GM21529 (cell line): ENCODE data around the gene RUNX2.

Experiments used
- ATAC-seq: cut with Tn5 transposase; IDR thresholded peaks from one replicate; pipeline ENCODE4 v1.9.1; 2021; ENCODE audit not compliant: unreplicated experiment

The RUNX2 gene

DNA sequence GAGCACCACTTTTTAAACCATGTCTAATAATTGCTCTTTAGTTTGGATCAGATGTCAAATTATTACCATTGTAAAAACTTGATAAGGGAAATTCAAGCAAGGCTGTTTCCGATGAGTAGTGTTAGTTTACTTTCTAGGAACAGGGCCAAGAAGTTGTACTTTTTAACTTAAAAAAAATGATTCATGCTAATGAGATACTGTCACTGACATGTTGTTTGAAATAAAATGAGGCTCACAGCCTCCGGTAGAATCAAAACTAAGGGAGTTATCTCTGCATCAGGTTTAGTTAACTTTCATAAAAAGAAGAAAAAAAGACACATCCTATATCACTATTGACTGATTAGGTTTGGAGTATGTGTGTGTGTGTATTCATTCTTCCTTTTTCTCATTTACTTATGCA, 104.8 kb downstream of the RUNX2 start:
- no peak for ATAC-seq

DNA sequence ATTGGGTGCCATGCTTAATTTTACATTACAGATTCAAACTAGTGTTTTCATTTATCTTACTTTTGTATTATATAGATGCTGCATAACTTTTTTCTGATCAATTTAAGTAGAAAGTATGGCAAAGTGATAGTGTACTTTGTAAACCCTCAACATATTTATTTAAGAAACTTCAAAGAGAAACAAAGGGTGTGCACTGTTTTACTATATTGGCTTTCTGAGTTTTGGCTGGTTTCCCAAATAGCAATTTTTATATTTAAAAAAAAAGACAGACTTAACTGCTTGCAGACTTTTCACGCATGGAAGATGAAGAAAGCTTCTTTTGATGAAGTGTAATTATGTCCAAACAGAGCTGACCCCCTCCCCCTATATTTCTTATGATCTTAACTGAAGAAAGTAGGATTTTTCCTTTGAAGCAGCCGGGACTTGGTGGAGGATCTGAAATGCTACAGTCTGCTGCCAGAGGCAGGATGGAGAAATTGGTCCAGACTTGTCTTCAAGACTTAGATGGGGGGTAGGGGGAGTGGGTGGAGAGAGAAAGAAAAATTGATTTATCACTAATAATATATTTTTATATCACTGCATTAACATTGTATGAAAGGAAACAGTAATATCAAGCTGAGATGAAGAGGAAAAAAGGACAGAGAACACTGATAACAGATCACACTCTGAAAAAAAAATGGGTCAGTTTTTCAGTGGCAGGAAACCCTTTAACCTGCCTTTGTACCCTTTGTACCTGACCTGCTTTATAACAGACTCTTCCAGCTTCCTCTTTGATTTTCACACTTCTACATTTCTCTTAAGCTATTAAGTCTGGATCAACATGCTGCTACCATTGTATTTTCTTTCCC, 105.6 kb downstream of the RUNX2 start:
- ATAC-seq, result no peak

DNA sequence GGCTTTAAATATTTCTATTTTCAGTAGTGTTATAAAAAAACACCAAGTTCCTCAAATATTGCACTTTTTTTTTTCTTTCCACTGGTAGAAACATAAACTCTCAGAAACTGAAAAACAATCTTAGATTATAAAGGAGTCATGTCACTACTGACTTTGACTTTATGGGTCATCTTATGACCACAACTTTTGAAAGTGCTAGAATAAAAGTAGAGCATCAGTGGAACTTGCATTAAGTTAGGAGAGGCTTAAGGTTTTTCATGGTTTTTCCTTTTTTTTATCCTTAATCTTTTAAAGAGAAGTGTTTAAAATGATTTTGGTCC, 106.2 kb downstream of the RUNX2 start:
- no peak for ATAC-seq

DNA sequence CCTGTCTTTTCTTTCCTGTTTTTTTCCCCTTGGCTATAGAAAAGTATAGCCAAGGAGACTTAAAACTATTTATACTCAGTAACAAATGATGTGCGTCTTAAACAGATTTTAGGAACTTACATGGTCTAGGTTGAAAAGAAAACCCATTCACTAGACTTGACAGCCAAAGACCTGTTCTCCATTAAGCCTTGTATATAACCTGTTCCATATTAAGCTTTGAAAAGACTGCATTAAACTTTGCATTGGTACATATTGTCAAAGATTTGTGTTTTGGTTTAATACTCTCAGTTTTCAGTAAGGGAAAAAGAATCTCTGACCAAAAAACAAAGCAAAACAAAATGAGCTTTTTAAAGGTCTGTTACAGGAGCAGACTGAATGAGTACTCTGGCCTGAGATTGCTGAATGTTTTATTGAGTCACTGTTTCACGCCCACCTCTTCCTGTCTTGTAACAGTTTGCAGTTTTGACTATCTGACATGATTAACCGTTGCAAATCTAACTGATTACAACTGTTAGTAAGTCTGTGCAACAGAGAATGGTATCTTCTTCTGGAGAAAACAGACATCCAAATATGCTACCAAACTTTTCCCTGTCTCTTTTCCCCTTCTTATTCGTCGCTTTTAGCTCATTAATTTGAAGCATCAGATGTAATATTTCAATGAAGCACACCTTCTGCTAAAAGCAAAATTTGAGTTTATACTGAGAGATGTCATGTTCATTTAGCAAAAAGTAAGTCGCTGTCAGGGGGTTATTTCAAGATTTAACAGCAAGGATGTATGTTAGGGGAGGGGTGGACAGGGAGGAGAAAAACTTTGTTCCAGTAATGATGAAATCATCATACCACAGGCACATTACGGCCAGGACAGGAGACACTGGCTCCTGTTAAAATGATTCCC, 108.7 kb downstream of the RUNX2 start:
- ATAC-seq, result no peak

DNA sequence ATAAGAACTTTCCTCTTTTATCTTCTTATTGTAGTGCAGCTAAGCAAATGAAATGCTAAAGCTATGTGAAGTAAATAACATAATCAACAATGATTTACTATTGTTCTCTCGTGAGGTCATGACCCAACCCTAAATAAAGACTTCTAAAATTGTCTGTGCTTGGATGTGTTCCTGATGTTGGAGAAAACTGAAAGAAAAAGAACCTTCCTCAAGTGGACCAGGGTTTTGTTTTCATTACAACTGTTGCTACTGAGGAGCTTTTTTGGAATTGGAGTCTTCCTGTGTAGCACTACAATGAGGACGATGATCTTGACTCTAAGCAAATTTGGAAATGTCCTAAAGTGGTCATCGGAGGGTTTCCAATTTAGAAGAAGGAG, 109.3 kb downstream of the RUNX2 start:
- ATAC-seq, result no peak

DNA sequence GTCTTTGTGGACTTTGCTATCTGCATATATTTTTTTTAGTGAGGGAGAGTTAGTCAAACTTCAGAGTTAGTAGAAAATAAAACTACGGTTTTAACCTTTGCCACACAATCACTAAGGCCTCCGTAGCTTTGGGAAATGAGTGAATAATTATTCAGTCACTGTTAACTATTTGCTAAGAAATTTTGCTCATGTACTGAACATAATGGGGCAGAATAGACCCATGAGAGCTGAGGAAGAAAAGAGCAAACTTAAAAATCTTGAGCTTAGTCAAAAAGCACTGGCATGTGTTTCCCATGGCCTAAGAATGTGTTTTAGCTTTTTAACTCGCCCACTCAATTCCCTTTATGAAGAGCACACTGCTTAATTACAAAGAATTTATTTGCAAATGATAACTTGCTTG, 110.0 kb downstream of the RUNX2 start:
- no peak for ATAC-seq

DNA sequence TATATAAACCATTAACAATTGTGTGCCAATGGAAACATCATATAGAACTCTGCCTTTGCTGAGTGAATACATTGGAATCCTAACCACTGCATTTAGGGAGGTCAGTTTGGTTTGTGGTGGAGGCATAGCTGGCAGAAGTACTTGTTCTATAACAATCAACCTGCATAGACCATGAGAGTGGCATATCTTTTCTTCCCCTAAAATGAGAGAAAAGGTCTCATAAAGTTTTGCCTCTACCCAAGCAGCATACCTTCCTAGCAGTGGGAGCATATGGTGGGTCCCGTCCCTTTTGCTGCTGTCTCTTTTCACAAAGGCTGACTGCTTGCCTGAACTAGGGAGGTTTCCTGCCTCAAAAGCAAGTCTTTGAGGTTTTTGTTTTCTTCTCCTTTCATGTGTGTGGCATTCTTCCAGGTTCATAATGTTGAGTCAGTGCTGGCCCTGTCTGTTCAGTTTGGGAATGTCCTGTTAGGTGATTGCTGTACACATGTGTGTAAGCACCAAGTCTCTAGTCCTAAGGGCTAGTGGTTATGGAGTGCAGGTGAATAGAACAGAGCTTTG, 110.8 kb downstream of the RUNX2 start:
- no peak for ATAC-seq

DNA sequence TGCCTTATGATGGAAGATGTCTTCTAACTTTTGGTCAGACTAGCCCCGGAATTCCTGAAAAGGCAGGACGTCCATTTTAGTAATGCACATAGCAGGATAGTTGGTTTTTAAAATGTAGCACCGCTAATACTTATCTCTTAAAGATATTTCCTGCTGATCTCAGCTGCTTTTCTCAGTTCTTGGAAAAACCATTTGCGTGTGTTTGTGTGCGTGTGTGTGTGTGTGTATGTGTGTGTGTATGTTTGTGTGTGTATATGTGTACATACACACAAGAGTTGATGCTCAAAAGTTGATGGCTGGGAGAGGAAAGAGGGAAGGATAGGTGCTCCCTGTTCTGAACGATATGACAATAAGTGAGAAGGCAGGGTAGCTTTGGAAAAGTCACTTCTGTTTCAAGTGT, 111.3 kb downstream of the RUNX2 start:
- no peak for ATAC-seq

DNA sequence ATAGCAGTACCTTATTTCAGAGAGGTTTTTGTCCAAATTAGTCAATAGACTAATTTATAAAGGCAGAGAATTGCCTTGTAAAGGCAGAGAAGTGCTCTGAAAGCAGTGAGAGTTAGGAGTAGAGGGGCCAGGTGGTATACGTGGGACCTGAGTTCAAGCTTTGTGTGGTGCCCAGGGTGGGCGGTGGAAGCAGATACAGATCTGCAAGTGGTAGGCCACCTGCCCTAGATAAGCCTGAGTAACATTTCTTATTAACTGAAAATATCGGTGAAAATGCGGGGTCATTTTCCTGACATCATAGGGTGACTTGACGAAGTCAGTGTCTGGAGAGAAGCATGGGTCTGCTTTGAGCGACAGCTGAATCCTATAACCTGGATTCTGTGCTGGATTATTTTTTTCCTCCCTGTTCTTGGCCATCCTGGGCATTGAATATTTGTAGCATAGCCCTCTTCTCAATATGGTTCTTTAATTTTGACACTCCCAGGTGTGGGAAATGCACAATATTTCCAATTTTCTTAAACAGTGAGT, 111.8 kb downstream of the RUNX2 start:
- no peak for ATAC-seq

DNA sequence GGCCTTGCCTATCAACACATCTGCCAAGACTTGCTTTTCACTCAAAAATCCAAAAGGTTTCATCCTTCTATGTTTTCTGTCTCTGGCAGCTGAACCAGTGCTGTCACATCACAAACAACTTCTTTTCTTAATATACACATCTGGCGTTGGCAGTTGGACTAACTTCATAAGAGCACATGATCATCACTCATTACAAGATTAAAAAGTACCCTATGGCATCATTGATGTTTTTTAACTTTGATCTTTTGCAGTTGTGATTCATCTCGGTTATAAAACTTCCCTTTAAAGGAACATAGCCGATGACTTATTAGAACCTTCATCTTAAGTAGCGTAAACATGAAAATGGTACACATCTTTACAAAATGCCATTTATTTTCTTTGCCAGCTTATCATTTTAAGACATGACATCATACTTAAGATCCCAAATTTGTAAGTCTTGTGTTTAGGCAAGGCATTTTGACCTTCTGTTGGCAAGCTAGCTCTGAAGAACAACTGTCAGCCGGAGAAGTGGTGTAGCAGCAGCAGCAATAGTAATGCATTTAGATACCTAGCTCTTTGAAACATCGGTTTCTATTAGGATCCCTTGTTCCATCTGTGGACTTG, 113.8 kb downstream of the RUNX2 start:
- no peak for ATAC-seq

DNA sequence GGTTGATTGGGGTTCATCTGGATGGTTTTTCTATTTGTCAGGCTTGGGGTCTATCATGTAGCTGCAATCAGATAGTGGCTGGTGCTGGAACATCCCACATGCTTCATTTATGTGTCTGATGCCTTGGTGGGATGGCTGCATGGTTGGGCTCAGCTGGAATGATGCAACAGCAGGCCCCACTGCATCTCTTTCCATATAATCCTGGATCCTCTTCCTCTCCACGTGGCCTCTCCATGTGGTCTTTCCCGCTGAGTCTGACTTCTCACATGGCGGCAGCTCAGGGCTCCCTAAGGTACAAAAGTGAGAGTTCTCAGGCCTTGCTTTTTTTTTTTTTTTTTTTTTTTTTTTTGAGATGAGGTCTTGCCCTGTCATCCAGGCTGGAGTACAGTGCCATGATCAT, 114.6 kb downstream of the RUNX2 start:
- no peak for ATAC-seq

DNA sequence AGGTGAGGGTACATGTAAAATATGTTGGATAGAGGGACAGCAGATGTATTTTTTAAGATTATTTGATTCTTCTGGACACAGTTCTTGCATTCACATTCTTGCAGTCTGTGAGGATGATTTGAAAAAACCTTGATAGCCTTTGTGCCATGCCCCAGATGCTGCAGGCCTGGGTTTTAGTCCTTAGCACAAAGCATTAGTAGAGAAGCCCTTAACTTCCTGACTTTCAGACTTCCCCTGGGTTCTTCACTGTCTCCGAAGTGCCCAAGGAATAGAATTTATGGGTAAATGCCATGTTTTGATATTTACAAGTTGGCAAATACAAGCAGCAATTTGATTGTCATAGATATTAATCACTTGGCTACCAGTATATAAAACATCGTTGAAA, 117.2 kb downstream of the RUNX2 start:
- no peak for ATAC-seq

DNA sequence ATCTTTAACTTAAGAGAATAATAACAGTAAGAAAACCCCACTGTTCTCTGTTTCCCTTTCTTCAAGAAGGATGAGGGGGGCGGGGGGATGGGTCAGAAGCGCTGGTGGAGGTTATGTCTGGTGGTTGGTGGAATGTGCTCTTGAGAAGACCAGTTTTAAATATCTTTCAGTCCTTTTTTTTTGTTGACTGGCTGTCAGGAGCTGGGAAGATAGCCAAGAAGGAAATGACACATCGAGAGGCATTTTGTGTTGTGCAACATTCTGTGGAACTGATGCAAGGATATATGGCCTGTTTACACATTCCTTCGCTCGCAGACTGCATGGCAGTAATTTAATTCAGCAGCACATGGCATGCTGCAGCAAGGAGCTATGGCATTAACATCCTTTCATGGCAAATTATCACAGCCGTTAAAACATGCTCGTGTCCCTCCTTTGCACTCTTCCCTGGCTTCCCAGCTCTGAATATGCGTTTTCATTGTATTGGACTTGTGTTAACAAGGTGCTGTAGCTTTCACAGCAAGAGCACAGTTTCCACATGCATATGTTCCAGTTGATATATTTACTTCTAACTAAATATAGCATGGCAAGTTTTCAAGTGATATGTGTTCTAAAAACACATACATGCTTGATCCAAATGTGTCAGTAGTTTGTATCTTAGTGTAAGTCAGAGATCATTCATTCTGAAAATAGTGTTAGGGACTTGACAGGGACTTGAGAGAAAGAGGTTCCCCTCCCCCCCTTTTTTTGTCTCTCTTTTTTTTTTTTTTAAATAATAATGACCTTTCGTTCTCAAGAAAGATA, 117.8 kb downstream of the RUNX2 start:
- ATAC-seq, result no peak

DNA sequence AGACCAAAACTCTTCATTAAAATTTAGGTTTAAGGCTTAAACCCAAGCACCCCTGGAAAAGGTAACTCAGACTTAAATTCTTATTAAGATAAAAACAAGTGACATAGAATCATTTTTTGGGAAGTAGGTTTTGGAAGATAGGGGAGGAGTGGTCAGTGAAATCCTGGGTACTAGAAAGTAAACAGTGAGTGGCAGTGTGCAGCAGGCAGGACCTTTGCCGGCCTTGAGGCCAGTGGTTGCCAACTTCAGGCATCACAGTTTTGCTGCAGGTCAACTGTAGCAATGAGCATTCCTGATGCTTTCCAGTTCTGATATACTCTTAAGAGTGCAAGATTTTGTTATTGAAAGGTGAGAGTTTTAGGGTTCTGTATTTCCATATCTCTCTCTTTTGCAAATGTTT, 118.9 kb downstream of the RUNX2 start:
- ATAC-seq, result no peak

DNA sequence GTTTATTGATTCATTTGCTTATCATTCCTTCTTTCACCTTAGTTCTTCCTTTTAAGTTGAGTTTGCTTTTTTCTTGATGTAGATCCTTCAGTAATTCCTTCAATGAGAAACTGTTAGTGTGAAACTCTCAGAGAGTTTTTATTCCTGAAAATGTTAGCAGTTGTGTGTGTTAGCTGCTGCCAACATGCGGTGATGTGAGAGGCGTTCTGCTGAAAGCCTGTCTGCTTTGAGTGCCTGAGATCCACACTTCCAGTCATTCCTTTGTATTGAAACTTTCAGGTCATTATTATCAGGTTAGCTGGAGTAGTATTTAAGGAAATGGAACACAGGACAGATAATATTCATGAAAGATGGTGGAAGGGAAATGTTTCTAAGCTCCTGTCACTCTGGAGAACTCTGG, 119.6 kb downstream of the RUNX2 start:
- no peak for ATAC-seq

DNA sequence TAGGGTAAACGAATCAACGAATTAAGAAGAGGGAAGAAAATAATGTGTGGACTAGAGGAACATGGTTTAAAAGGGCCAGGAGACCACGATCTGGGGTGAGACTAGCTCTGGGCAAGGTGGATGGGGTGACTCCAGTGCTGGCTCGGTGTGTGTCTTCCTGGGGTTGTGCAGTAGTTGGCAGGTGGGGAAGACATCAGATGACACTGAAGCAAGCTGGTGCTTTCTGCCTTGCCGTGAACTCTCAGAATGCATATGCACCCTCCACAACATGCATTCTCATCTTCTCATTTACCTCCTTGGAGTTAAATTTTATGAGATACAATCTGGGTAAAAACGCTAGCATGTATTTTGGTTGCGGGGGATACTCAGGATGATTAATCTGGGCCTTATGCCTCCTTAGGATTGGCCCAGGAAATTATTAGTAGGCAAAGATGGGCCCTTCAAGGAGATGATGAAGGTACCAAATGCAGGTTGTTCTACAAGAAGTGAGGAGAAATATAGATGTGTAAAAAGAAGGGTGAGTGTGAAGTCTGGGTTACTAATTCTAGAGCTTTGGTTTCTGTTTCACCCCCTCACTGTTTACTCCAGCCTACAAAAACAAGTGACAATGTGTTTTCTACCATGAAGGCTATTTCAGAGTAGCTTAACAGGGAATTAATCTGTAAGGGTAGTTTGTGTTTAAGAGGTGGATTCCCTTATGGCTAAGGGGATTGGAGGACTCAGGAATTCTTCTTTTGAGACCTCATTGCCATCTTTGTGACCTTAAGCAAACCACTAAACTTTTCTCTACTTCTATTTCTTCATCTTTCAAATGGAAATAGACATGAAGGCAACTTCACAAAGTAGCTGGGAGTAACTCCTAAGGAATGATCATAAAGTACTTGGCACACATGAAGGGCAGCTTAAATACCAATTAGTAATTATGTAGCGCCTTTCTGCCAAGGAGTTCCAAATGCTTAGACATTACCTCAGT, 120.6 kb downstream of the RUNX2 start:
- ATAC-seq, result no peak

DNA sequence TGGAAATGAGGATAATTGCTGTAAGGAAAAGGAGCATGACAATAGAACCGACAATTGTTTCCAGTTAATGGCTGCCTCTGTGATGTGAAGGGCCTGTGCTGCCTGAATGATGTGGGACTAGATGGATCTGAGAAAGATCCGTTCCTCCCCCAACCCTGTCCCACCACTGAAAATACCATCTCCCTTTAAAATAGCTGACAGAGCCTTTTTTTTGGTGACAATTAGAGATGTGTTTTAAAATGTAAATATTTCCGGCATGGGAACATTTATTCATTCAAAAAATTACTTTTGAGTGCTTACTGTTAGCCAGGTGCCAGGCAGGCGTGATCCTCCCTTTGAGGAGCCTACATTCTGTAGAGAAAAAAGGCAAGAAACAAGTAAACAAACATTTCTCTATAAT, 122.0 kb downstream of the RUNX2 start:
- ATAC-seq, result no peak

DNA sequence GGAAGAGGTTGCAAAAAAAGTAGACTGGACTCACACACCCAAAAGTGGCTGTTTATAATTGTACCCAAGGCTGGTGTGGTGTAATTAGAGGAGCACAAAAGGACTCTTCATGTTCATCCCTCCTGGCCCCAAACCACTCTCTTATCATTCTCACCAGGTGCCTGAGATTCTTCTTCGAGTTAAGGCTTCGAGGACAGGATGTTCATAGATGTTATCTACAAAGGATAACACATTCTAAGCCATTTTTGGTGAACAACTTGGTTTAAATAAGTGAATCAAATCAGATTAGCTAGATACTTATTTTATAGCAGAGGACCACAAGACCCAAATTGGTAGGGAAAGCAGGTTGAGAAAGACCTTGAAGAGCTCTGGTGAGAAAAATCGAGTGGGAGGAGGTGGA, 122.7 kb downstream of the RUNX2 start:
- ATAC-seq, result no peak
